ENCODE data around the gene SUMO2.
"Not testable (repeated sequence)": the region's sequence is repeated elsewhere in the genome, so short reads cannot be mapped to it uniquely, and the experiment has no call there.

- TF ChIP-seq, protein P1, sequence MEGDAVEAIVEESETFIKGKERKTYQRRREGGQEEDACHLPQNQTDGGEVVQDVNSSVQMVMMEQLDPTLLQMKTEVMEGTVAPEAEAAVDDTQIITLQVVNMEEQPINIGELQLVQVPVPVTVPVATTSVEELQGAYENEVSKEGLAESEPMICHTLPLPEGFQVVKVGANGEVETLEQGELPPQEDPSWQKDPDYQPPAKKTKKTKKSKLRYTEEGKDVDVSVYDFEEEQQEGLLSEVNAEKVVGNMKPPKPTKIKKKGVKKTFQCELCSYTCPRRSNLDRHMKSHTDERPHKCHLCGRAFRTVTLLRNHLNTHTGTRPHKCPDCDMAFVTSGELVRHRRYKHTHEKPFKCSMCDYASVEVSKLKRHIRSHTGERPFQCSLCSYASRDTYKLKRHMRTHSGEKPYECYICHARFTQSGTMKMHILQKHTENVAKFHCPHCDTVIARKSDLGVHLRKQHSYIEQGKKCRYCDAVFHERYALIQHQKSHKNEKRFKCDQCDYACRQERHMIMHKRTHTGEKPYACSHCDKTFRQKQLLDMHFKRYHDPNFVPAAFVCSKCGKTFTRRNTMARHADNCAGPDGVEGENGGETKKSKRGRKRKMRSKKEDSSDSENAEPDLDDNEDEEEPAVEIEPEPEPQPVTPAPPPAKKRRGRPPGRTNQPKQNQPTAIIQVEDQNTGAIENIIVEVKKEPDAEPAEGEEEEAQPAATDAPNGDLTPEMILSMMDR (IDR thresholded peaks at IDR 0.05; ENCODE audit: poor library complexity) = not testable (repeated sequence)
- TF ChIP-seq EZH2 (IDR thresholded peaks at IDR 0.05; ENCODE audit: borderline replicate concordance) = not testable (repeated sequence)
Measured at GRCh38 chr17:75158480-75158879, 24.3 kb downstream of the SUMO2 start.

Data from hepatocyte (in vitro differentiated cells).